ENCODE measurements around the gene NMNAT1. TPM values are rescaled to one million over a fixed set of nuclear protein-coding genes. Genes with fewer than 3 reads are reported as not detected.
A peak's percentile ranks its signal among the peaks of the same experiment; 100 is the strongest.

The NMNAT1 gene
- total RNA-seq: 9.7 and 10.5 TPM in 2 replicates

DNA sequence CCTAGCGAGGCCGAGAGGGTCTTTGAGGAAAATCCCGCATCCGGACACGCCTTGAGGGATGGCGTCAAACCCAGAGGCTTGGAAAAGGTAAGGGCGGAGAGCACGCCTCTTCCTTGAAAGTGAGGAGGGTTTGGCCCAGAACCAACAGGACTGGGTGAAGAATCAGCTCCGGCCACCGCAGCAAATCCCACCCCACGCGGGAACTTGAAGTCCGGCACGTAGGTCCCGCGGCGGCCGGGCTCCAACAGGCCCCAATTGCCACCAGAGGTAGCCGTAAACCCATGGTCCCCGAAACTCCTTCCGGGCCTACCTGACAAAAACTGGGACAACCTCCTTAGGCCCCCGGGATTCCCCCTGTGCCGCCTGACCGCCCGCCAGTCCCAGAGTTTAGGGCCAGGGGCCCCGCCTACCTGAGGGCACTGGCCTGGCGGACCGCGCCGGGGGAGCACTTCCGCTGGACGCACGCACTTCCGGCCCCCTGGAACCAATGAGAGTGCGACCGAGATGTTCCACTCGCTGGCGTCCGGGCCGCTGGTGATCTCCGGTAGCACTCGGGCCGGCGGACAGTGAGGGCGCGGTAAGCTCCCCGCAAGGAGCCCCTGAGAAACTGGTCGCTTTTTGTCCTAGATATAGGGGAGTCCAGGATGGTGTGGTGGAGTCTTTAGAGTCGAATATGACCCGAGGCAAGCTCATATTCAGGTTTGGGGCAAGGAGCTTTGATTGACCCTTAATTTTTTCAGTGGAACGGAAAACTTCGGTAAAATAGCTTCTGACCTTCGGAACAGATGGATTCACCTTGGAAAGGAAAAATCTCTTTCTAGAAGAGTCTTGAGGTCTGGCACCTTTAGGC lies at the start of gene NMNAT1, which contains the start of gene LZIC:
NMNAT1 (plus strand) TSS at position 537 of the 850 bp plus-strand sequence. CDS start 28,599 bp downstream, outside the sequence.
LZIC (minus strand) TSS at position 453 of the 850 bp plus-strand sequence. CDS start 6,772 bp downstream, outside the sequence.
- peak; percentile 98 for DNase-seq (ENCODE audit: insufficient read length, low spot score, missing footprints)
- Histone ChIP-seq H3K4me3 (ENCODE audit: insufficient read depth, low read length) (peak within 1 kb of the TSS; percentile 93), H3K79me2 (ENCODE audit: insufficient read depth, low read length) (peaks cover 14% of the 10 kb centered on the region), H3K4me1 (ENCODE audit: insufficient read depth, low read length) (no peaks in the 10 kb centered on the region), H3K9me3 (ENCODE audit: low read depth, low read length) (no peaks in the 10 kb centered on the region), H3K4me2 (ENCODE audit: insufficient read depth, low read length) (peak within 1 kb of the TSS; percentile 98), H4K20me1 (ENCODE audit: insufficient read depth, low read length) (no peaks in the 10 kb centered on the region), H3K27ac (ENCODE audit: low read depth, low read length) (peak within 1 kb of the TSS; percentile 87), H3K27me3 (ENCODE audit: insufficient read depth, low read length) (no peaks in the 10 kb centered on the region), H2AFZ (ENCODE audit: low read length) (peak within 1 kb of the TSS; percentile 99), H3K36me3 (ENCODE audit: insufficient read depth, low read length) (peaks cover 11% of the 10 kb centered on the region)
- TF ChIP-seq CTCF (IDR thresholded peaks at IDR 0.05; ENCODE audit: extremely low read depth, low read depth, low read length): no peak

DNA sequence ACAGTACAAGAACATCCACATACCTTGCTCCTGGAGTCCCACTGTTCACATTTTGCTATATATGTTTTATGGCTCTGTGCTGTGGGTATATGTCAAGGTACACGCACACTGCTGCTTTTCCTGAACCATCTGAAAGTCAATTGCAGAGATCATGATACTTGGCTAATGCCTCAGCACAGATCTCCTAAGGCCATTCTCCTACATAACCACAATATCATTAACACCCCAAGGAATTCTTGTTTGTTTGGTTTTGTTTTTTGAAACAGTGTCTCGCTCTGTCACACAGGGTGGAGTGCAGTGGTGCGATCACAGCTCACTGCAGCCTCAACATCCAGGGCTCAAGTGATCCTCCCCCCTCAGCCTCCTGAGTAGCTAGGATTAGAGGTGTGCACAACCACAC lies 49.2 kb upstream of the NMNAT1 start:
- peak overlapping the region; percentile 66 for H3K4me2 ChIP-seq (ENCODE audit: insufficient read depth, low read length)
- no peak overlapping the region for H2AFZ ChIP-seq (ENCODE audit: low read length)
- no peak overlapping the region for H3K27ac ChIP-seq (ENCODE audit: low read depth, low read length)

DNA sequence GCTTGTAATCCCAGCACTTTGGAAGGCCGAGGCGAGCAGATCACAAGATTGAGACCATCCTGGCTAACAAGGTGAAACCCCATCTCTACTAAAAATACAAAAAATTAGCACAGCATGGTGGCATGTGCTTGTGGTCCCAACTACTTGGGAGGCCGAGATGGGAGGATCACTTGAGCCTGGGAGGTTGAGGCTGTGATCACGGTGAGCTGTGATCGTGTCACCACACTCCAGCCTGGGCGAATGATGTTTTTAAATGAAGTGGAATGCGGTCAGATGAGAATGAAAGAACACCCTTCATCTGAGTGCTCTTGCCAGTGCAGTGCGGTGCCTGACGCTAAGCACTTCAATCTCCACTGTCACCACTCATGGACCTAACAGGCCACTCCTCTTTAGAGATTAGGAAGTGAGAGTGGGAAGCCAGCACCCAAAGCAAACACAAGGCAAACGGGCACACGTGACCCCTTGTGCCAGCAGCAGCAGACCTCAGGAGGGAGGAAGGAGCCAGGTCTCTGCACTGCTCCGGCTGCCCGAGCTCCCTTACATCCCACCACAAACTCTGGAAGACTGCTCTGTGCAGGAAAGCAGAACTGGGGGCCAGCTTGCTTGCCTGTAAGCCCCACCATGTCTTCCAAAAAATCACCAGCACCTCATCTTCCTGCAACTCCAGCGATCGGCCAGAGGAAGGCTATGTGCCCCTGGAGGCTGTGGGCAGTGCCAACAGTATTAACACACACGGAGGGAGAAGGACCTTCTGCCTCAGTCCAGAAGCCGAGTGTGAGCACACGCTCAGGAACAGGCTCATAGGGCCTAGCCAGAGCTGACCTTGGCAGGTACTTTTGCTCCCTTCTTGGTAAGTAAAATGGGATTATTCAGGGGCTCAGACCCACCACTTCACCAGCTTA lies 42.9 kb upstream of the NMNAT1 start:
- TF ChIP-seq CTCF (IDR thresholded peaks at IDR 0.05; ENCODE audit: extremely low read depth, low read depth, low read length): no peak
- no peak overlapping the region for H3K4me2 ChIP-seq (ENCODE audit: insufficient read depth, low read length)
- no peaks in the 10 kb centered on the region for H3K36me3 ChIP-seq (ENCODE audit: insufficient read depth, low read length)
- H3K27ac ChIP-seq (ENCODE audit: low read depth, low read length): no peak overlapping the region
- H3K4me1 ChIP-seq (ENCODE audit: insufficient read depth, low read length): peaks cover 14% of the 10 kb centered on the region
- no peak overlapping the region for H3K4me3 ChIP-seq (ENCODE audit: insufficient read depth, low read length)
- H4K20me1 ChIP-seq (ENCODE audit: insufficient read depth, low read length): peaks cover 20% of the 10 kb centered on the region
- H3K9me3 ChIP-seq (ENCODE audit: low read depth, low read length): no peaks in the 10 kb centered on the region
- H2AFZ ChIP-seq (ENCODE audit: low read length): no peak overlapping the region
- H3K79me2 ChIP-seq (ENCODE audit: insufficient read depth, low read length): peaks cover 2% of the 10 kb centered on the region
- H3K27me3 ChIP-seq (ENCODE audit: insufficient read depth, low read length): no peaks in the 10 kb centered on the region
- DNase-seq (ENCODE audit: insufficient read length, low spot score, missing footprints): no peak

More for the DNA sequence above, 49.2 kb upstream of the NMNAT1 start:
- H3K4me3 ChIP-seq (ENCODE audit: insufficient read depth, low read length): no peak overlapping the region
- H3K4me1 ChIP-seq (ENCODE audit: insufficient read depth, low read length): peaks cover 41% of the 10 kb centered on the region
- no peak for DNase-seq (ENCODE audit: insufficient read length, low spot score, missing footprints)
- no peak for TF ChIP-seq CTCF (IDR thresholded peaks at IDR 0.05; ENCODE audit: extremely low read depth, low read depth, low read length)
- H3K79me2 ChIP-seq (ENCODE audit: insufficient read depth, low read length): no peaks in the 10 kb centered on the region
- H3K27me3 ChIP-seq (ENCODE audit: insufficient read depth, low read length): no peaks in the 10 kb centered on the region
- no peaks in the 10 kb centered on the region for H3K9me3 ChIP-seq (ENCODE audit: low read depth, low read length)
- no peaks in the 10 kb centered on the region for H3K36me3 ChIP-seq (ENCODE audit: insufficient read depth, low read length)
- H4K20me1 ChIP-seq (ENCODE audit: insufficient read depth, low read length): no peaks in the 10 kb centered on the region
